HCT116 (cell line): ENCODE measurements around the gene KRTAP5-3. TPM values are rescaled to one million over a fixed set of nuclear protein-coding genes. Genes with fewer than 3 reads are reported as not detected.

Experiments
- ATAC-seq: fragments of 200-7000 bp; cut with Tn5 transposase; 2 replicates; pipeline ENCODE4 v1.9.1; 2020; ENCODE audit warnings: mild to moderate bottlenecking, moderate library complexity
- BruUV-seq: library from RNA; stranded (reverse); fragments of 400-500 nt; replicated peaks from 2 replicates; lab custom pipeline; 2021; lab: Mats Ljungman, UMichigan
- CTCF ChIA-PET: fragments of 300-600 bp; sonication (Branson Sonifier 250); formaldehyde crosslinking; loops from one replicate; lab custom pipeline; 2021; ENCODE audit warnings: antibody characterized with exemption; lab: Charles Lee
- POLR2A ChIA-PET: fragments of 300-600, 350-600 bp; sonication (Branson Sonifier 250); formaldehyde crosslinking; loops from one replicate; lab custom pipeline; 2021; ENCODE audit warnings: antibody characterized with exemption; lab: Charles Lee
- RAD21 ChIA-PET, 2 experiments: fragments of 300-600 bp; sonication (Branson Sonifier 250); formaldehyde crosslinking; loops; one replicate each; lab custom pipeline; 2023; ENCODE audit warnings: low total read pairs in 2 of 2; ENCODE audit not compliant: uncharacterized antibody in 2 of 2, unreplicated experiment in 2 of 2, low non-redundant PET in 1 of 2; lab: Charles Lee
- DNase-seq: peaks from one replicate; pipeline ENCODE4 v3.0.0-alpha.2; 2010; ENCODE audit warnings: low read depth, low spot score
- H2AFZ ChIP-seq: fragments of 200-600 bp; shearing (Covaris generic), sonication (generic); 2 replicates; pipeline ENCODE4 v1.6.1; 2017; ENCODE audit warnings: low read depth, mixed run types, mixed read lengths, antibody characterized with exemption, low read length; ENCODE audit not compliant: poor library complexity, severe bottlenecking
- H3K27ac ChIP-seq: 2 replicates; pipeline ENCODE4 v1.5.1; 2012; ENCODE audit warnings: low read depth, low read length
- H3K27me3 ChIP-seq: fragments of 200-600 bp; sonication (generic); 2 replicates; pipeline ENCODE4 v1.6.1; 2016; ENCODE audit warnings: mixed run types, low read length, mixed read lengths; ENCODE audit not compliant: insufficient read depth
- H3K36me3 ChIP-seq, 2 experiments: fragments of 200-500 bp in 1 of 2; fragments of 200-600 bp in 1 of 2; sonication (Bioruptor generic) in 1 of 2; sonication (generic) in 1 of 2; 2 replicates each; pipeline versions ENCODE4 v1.5.1 to v1.6.1; 2014 to 2016; ENCODE audit warnings: low read length in 2 of 2, inconsistent platforms in 1 of 2, mixed read lengths in 1 of 2, mixed run types in 1 of 2; ENCODE audit not compliant: insufficient read depth in 2 of 2, control insufficient read depth in 1 of 2
- H3K4me1 ChIP-seq, 2 experiments: fragments of 200-600 bp in 1 of 2; sonication (generic) in 1 of 2; 2 replicates each; pipeline versions ENCODE4 v1.5.1 to v1.6.1; 2012 to 2017; ENCODE audit warnings: low read length in 2 of 2, inconsistent platforms in 1 of 2, mild to moderate bottlenecking in 1 of 2, mixed read lengths in 1 of 2, mixed run types in 1 of 2, moderate library complexity in 1 of 2; ENCODE audit not compliant: insufficient read depth in 2 of 2, control insufficient read depth in 1 of 2
- H3K4me2 ChIP-seq: fragments of 200-600 bp; sonication (generic); 2 replicates; pipeline ENCODE4 v1.6.1; 2017; ENCODE audit warnings: mixed run types, low read length, mixed read lengths
- H3K4me3 ChIP-seq, 2 experiments: fragments of 200-600 bp in 1 of 2; sonication (generic) in 1 of 2; replicated peaks in 1 of 2; 2 replicates each; pipeline ENCODE4 v1.5.1; 2011 to 2016; ENCODE audit warnings: low read length in 2 of 2, control low read depth in 1 of 2, low read depth in 1 of 2, mild to moderate bottlenecking in 1 of 2, mixed read lengths in 1 of 2, mixed run types in 1 of 2
- H3K79me2 ChIP-seq: fragments of 200-600 bp; sonication (generic); 2 replicates; pipeline ENCODE4 v1.6.1; 2017; ENCODE audit warnings: mild to moderate bottlenecking, mixed run types, low read length, moderate library complexity, mixed read lengths; ENCODE audit not compliant: insufficient read depth
- H3K9ac ChIP-seq: fragments of 200-600 bp; sonication (generic); 2 replicates; pipeline ENCODE4 v1.6.1; 2016; ENCODE audit warnings: low read length, mixed read lengths
- H3K9me2 ChIP-seq: fragments of 200-600 bp; sonication (generic), shearing (Covaris generic); 2 replicates; pipeline ENCODE4 v1.6.1; 2017; ENCODE audit warnings: mixed run types, mild to moderate bottlenecking, moderate library complexity; ENCODE audit not compliant: insufficient read depth
- H3K9me3 ChIP-seq, 2 experiments: fragments of 200-500 bp in 1 of 2; fragments of 200-600 bp in 1 of 2; sonication (Bioruptor generic) in 1 of 2; sonication (generic) in 1 of 2; 2 replicates each; pipeline ENCODE4 v1.6.1; 2014 to 2017; ENCODE audit warnings: low read length in 2 of 2, mixed read lengths in 2 of 2, inconsistent platforms in 1 of 2, low read depth in 1 of 2, mild to moderate bottlenecking in 1 of 2, mixed run types in 1 of 2, moderate library complexity in 1 of 2; ENCODE audit not compliant: control insufficient read depth in 1 of 2, insufficient read depth in 1 of 2
- H4K20me1 ChIP-seq: fragments of 200-600 bp; sonication (generic), shearing (Covaris generic); 2 replicates; pipeline ENCODE4 v1.6.1; 2017; ENCODE audit warnings: mixed run types, mild to moderate bottlenecking, moderate library complexity; ENCODE audit not compliant: insufficient read depth
- CBX3 ChIP-seq: IDR thresholded peaks from 2 replicates; pipeline ENCODE4 v1.6.1; 2012; ENCODE audit warnings: low read depth
- ELF1 ChIP-seq: IDR thresholded peaks from 2 replicates; pipeline ENCODE4 v1.6.1; 2012; ENCODE audit warnings: low read depth, borderline replicate concordance
- EZH2 ChIP-seq: fragments of 200-600 bp; sonication (generic); IDR thresholded peaks from 2 replicates; pipeline ENCODE4 v1.6.1; 2017; ENCODE audit warnings: antibody characterized with exemption, mixed run types
- POLR2A ChIP-seq: IDR thresholded peaks from 2 replicates; pipeline ENCODE4 v1.7.0; 2011; ENCODE audit warnings: borderline replicate concordance; ENCODE audit not compliant: insufficient read depth, insufficient read length; ENCODE audit errors: extremely low read depth
- POLR2AphosphoS5 ChIP-seq: IDR thresholded peaks from 2 replicates; pipeline ENCODE4 v1.6.1; 2011; ENCODE audit warnings: mild to moderate bottlenecking, low read depth, low read length, moderate library complexity
- SP1 ChIP-seq: IDR thresholded peaks from 2 replicates; pipeline ENCODE4 v1.6.1; 2012; ENCODE audit warnings: low read depth
- YY1 ChIP-seq: IDR thresholded peaks from 2 replicates; pipeline ENCODE4 v1.6.1; 2011; ENCODE audit warnings: low read length, low read depth, moderate library complexity, mild to moderate bottlenecking; ENCODE audit not compliant: insufficient replicate concordance; ENCODE audit errors: extremely low read depth
- intact Hi-C: fragments of 100-400 bp; cut with micrococcal nuclease; formaldehyde crosslinking; loops from 2 replicates; pipeline ENCODE4 v1.10.0; 2022
- total RNA-seq: library from RNA; stranded (reverse); gene quantifications from one replicate; pipeline ENCODE4 v1.2.1, GENCODE V29; 2021; ENCODE audit not compliant: unreplicated experiment
- TF ChIP-seq, protein P1 (sequence below): IDR thresholded peaks from 2 replicates; pipeline ENCODE4 v1.6.1; 2012; ENCODE audit warnings: low read depth

Gene KRTAP5-3
- total RNA-seq, 1 experiment from 2014 or later: not detected

GRCh38 chr11:1560002-1560648 lies 48.1 kb downstream of the KRTAP5-3 start:
- Histone ChIP-seq H3K4me2 (no peak overlapping the region), H3K9ac (no peak overlapping the region), H3K9me3 (no peaks in the 10 kb centered on the region), H3K79me2 (no peaks in the 10 kb centered on the region), H3K36me3 (no peaks in the 10 kb centered on the region; a peak in 1 of 4 replicates), H3K4me1 (peaks cover 25 to 29% of the 10 kb centered on the region in 2 experiments), H3K27ac (peak overlapping the region; percentile 75; the same call in 1 of the 2 replicates), H2AFZ (no peak overlapping the region), H3K27me3 (no peaks in the 10 kb centered on the region), H4K20me1 (no peaks in the 10 kb centered on the region), H3K9me2 (no peaks in the 10 kb centered on the region), H3K4me3 (no peak overlapping the region)
- ChIA-PET POLR2A (interaction anchor here (0.7 to 1.0 kb wide), 2 partner anchors 12 to 13 kb away, joined by 3 read pairs; no protein-coding TSS in a partner anchor), CTCF (interaction anchor here (1.0 kb wide), 1 partner anchor 13 kb away, joined by 5 read pairs; no protein-coding TSS in a partner anchor), RAD21 (no interaction called here)
- BruUV-seq: no TSS peak
- ATAC-seq (no peak), DNase-seq (no peak)
- no peak for TF ChIP-seq POLR2A
- TF ChIP-seq CBX3: no peak
- no peak for TF ChIP-seq SP1
- no peak for TF ChIP-seq POLR2AphosphoS5
- no peak for TF ChIP-seq ELF1
- TF ChIP-seq YY1: no peak
- TF ChIP-seq, protein P1, sequence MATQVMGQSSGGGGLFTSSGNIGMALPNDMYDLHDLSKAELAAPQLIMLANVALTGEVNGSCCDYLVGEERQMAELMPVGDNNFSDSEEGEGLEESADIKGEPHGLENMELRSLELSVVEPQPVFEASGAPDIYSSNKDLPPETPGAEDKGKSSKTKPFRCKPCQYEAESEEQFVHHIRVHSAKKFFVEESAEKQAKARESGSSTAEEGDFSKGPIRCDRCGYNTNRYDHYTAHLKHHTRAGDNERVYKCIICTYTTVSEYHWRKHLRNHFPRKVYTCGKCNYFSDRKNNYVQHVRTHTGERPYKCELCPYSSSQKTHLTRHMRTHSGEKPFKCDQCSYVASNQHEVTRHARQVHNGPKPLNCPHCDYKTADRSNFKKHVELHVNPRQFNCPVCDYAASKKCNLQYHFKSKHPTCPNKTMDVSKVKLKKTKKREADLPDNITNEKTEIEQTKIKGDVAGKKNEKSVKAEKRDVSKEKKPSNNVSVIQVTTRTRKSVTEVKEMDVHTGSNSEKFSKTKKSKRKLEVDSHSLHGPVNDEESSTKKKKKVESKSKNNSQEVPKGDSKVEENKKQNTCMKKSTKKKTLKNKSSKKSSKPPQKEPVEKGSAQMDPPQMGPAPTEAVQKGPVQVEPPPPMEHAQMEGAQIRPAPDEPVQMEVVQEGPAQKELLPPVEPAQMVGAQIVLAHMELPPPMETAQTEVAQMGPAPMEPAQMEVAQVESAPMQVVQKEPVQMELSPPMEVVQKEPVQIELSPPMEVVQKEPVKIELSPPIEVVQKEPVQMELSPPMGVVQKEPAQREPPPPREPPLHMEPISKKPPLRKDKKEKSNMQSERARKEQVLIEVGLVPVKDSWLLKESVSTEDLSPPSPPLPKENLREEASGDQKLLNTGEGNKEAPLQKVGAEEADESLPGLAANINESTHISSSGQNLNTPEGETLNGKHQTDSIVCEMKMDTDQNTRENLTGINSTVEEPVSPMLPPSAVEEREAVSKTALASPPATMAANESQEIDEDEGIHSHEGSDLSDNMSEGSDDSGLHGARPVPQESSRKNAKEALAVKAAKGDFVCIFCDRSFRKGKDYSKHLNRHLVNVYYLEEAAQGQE: no peak
- TF ChIP-seq EZH2: no peak
- intact Hi-C loops: no loop called here
